Caco-2 (cell line): Measurements from ENCODE around the gene RNF6. TPM values are rescaled to one million over a fixed set of nuclear protein-coding genes. Genes with fewer than 3 reads are reported as not detected.

Experiments used
- BruUV-seq: library from RNA; stranded (reverse); fragments of 400-500 nt; replicated peaks from 2 replicates; lab custom pipeline; 2021; lab: Mats Ljungman, UMichigan
- CTCF ChIA-PET: fragments of 300-600 bp; sonication (Branson Sonifier 250); formaldehyde crosslinking; loops from one replicate; lab custom pipeline; 2022; ENCODE audit warnings: antibody characterized with exemption; lab: Charles Lee
- POLR2A ChIA-PET: fragments of 300-600 bp; sonication (Branson Sonifier 250); formaldehyde crosslinking; loops from one replicate; lab custom pipeline; 2022; ENCODE audit warnings: antibody characterized with exemption; lab: Charles Lee
- DNase-seq, 2 experiments: peaks; one replicate each; pipeline versions ENCODE4 v3.0.0 to v3.0.0-alpha.2; 2020 to 2022
- H3K27me3 ChIP-seq: replicated peaks from 2 replicates; pipeline ENCODE4 v1.6.0; 2011; ENCODE audit warnings: low read length; ENCODE audit not compliant: control insufficient read depth, insufficient read depth
- H3K36me3 ChIP-seq: 2 replicates; pipeline ENCODE4 v1.5.1; 2011; ENCODE audit warnings: low read length; ENCODE audit not compliant: control insufficient read depth, insufficient read depth
- H3K4me1 ChIP-seq: fragments of 250-450 bp; sonication (Bioruptor Pico); 2 replicates; pipeline ENCODE4 v1.5.1; 2020; ENCODE audit warnings: mild to moderate bottlenecking
- H3K4me3 ChIP-seq: 2 replicates; pipeline ENCODE4 v1.5.1; 2011; ENCODE audit warnings: low read depth, mild to moderate bottlenecking, control low read depth, low read length
- H3K9me3 ChIP-seq: fragments of 250-450 bp; sonication (Bioruptor Pico); 2 replicates; pipeline ENCODE4 v1.5.1; 2020; ENCODE audit warnings: mild to moderate bottlenecking, moderate library complexity
- H3K27ac Mint-ChIP-seq: one replicate; pipeline ENCODE4 v1.8.0; 2022; ENCODE audit warnings: mixed read lengths; ENCODE audit not compliant: unreplicated experiment
- H3K27me3 Mint-ChIP-seq: one replicate; pipeline ENCODE4 v1.8.0; 2022; ENCODE audit warnings: mixed read lengths; ENCODE audit not compliant: insufficient read depth, unreplicated experiment
- H3K36me3 Mint-ChIP-seq: one replicate; pipeline ENCODE4 v1.8.0; 2022; ENCODE audit warnings: mild to moderate bottlenecking, mixed read lengths; ENCODE audit not compliant: insufficient read depth, unreplicated experiment
- H3K4me1 Mint-ChIP-seq: one replicate; pipeline ENCODE4 v1.8.0; 2022; ENCODE audit warnings: low read depth, mixed read lengths; ENCODE audit not compliant: unreplicated experiment
- H3K4me3 Mint-ChIP-seq: one replicate; pipeline ENCODE4 v1.8.0; 2022; ENCODE audit warnings: mild to moderate bottlenecking, moderate library complexity, mixed read lengths; ENCODE audit not compliant: unreplicated experiment
- H3K9me3 Mint-ChIP-seq: one replicate; pipeline ENCODE4 v1.8.0; 2022; ENCODE audit warnings: mixed read lengths; ENCODE audit not compliant: unreplicated experiment
- CTCF ChIP-seq, 2 experiments: fragments of 200-600 bp in 1 of 2; IDR thresholded peaks; 1 replicate in 1 of 2; 2 replicates in 1 of 2; pipeline versions ENCODE4 v1.5.1 to v1.8.0; 2011 to 2022; ENCODE audit warnings: antibody characterized with exemption in 1 of 2, control low read depth in 1 of 2, inconsistent platforms in 1 of 2, low read depth in 1 of 2, low read length in 1 of 2, mild to moderate bottlenecking in 1 of 2, moderate library complexity in 1 of 2; ENCODE audit not compliant: insufficient read depth in 1 of 2, severe bottlenecking in 1 of 2, unreplicated experiment in 1 of 2
- intact Hi-C: fragments of 100-400 bp; cut with micrococcal nuclease; formaldehyde crosslinking; loops from one replicate; pipeline ENCODE4 v1.10.0; 2022; ENCODE audit not compliant: unreplicated experiment
- total RNA-seq: library from RNA; stranded (reverse); gene quantifications from 2 replicates; pipeline ENCODE4 v1.2.3, GENCODE V29; 2022

The RNF6 gene
- total RNA-seq, 1 experiment from 2014 or later: 41.4 TPM

- no peaks in the 10 kb centered on the region for H3K27me3 Mint-ChIP-seq
- no peak overlapping the region for H3K4me3 ChIP-seq
- H3K36me3 Mint-ChIP-seq: no peaks in the 10 kb centered on the region
- no peak for DNase-seq
- no TSS peak for BruUV-seq
- POLR2A ChIA-PET: no interaction called here
- no peaks in the 10 kb centered on the region for H3K36me3 ChIP-seq
- no peak overlapping the region for H3K4me3 Mint-ChIP-seq
- H3K27me3 ChIP-seq: no peaks in the 10 kb centered on the region
- no peaks in the 10 kb centered on the region for H3K9me3 Mint-ChIP-seq
- TF ChIP-seq CTCF (IDR thresholded peaks at IDR 0.05; ENCODE audit: insufficient read depth in 1 of 2, low read depth in 1 of 2, low read length in 1 of 2, severe bottlenecking in 1 of 2, unreplicated experiment in 1 of 2): no peak
- no peaks in the 10 kb centered on the region for H3K4me1 ChIP-seq
- no peak overlapping the region for H3K27ac Mint-ChIP-seq
- no peaks in the 10 kb centered on the region for H3K9me3 ChIP-seq
- peaks cover 23% of the 10 kb centered on the region for H3K4me1 Mint-ChIP-seq
- intact Hi-C loops: no loop called here
- CTCF ChIA-PET: no interaction called here
Measured at GRCh38 chr13:26262156-26262555, 40.0 kb upstream of the RNF6 start.

DNA sequence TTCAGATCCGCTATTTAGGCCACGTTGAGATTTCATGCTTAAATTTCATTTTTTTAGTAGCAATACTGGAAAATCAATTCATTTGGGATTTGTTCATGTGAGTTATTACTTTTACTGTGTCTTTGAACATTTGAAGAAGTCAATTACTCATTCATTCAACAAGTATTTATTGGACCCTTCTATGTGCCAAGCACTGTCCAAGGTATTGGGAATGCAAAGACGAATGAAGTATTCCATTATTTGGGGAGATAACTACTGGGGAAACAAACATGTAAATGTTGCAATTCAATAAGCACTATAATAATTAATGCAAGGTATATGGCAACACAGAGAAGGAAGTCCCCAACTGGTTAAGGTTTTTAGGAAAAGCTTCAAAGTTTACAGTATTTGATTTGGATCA is 37.5 kb upstream of the RNF6 start:
- Mint-ChIP-seq H3K27ac (no peak overlapping the region), H3K4me1 (peaks cover 26% of the 10 kb centered on the region), H3K9me3 (no peaks in the 10 kb centered on the region), H3K27me3 (no peaks in the 10 kb centered on the region), H3K36me3 (no peaks in the 10 kb centered on the region), H3K4me3 (no peak overlapping the region)
- ChIA-PET CTCF (no interaction called here), POLR2A (no interaction called here)
- intact Hi-C loops: loop anchor here (10.0 kb wide), 2 partner anchors 105 to 165 kb away; no protein-coding TSS in a partner anchor
- no peaks in the 10 kb centered on the region for H3K4me1 ChIP-seq
- no TSS peak for BruUV-seq
- TF ChIP-seq CTCF (IDR thresholded peaks at IDR 0.05; ENCODE audit: insufficient read depth in 1 of 2, low read depth in 1 of 2, low read length in 1 of 2, severe bottlenecking in 1 of 2, unreplicated experiment in 1 of 2): no peak
- no peaks in the 10 kb centered on the region for H3K36me3 ChIP-seq
- DNase-seq: no peak
- H3K9me3 ChIP-seq: no peaks in the 10 kb centered on the region
- no peak overlapping the region for H3K4me3 ChIP-seq
- no peaks in the 10 kb centered on the region for H3K27me3 ChIP-seq

DNA sequence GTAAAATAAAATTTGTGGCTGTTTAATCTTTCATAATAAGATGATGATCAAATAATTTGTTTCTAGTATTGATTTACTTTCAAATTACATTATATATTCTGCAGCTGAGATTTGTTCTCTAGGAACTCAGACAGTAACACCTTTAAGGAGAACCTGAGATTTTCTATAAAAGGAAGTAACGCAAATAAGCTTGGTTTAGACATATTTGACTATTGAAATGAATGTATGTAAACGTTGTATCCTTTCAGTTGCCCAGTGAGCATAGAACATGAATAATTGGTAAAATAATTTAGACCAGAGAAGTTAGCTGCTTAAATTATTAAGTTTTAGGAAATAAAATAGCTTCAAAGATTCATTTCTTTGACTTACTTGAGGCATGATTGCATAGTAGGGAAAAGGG is 34.9 kb upstream of the RNF6 start:
- H3K27me3 ChIP-seq: no peaks in the 10 kb centered on the region
- H3K36me3 ChIP-seq: no peaks in the 10 kb centered on the region
- CTCF ChIA-PET: no interaction called here
- H3K4me1 ChIP-seq: no peaks in the 10 kb centered on the region
- H3K27ac Mint-ChIP-seq: no peak overlapping the region
- no peaks in the 10 kb centered on the region for H3K27me3 Mint-ChIP-seq
- no peak for TF ChIP-seq CTCF (IDR thresholded peaks at IDR 0.05; ENCODE audit: insufficient read depth in 1 of 2, low read depth in 1 of 2, low read length in 1 of 2, severe bottlenecking in 1 of 2, unreplicated experiment in 1 of 2)
- peaks cover 26% of the 10 kb centered on the region for H3K4me1 Mint-ChIP-seq
- peaks cover 7% of the 10 kb centered on the region for H3K36me3 Mint-ChIP-seq
- no peak overlapping the region for H3K4me3 Mint-ChIP-seq
- H3K4me3 ChIP-seq: no peak overlapping the region
- no peak for DNase-seq
- POLR2A ChIA-PET: no interaction called here
- intact Hi-C loops: loop anchor here (10.0 kb wide), 2 partner anchors 108 to 168 kb away; no protein-coding TSS in a partner anchor
- H3K9me3 Mint-ChIP-seq: no peaks in the 10 kb centered on the region
- H3K9me3 ChIP-seq: no peaks in the 10 kb centered on the region
- no TSS peak for BruUV-seq
